HG02870 (cell line): Measurements from ENCODE around the gene RPIA.
"Not testable (repeated sequence)": the region's sequence is repeated elsewhere in the genome, so short reads cannot be mapped to it uniquely, and the experiment has no call there.

Experiments
- ATAC-seq: cut with Tn5 transposase; IDR thresholded peaks from one replicate; pipeline ENCODE4 v1.9.1; 2021; ENCODE audit warnings: mild to moderate bottlenecking, moderate library complexity; ENCODE audit not compliant: unreplicated experiment

Gene RPIA

DNA sequence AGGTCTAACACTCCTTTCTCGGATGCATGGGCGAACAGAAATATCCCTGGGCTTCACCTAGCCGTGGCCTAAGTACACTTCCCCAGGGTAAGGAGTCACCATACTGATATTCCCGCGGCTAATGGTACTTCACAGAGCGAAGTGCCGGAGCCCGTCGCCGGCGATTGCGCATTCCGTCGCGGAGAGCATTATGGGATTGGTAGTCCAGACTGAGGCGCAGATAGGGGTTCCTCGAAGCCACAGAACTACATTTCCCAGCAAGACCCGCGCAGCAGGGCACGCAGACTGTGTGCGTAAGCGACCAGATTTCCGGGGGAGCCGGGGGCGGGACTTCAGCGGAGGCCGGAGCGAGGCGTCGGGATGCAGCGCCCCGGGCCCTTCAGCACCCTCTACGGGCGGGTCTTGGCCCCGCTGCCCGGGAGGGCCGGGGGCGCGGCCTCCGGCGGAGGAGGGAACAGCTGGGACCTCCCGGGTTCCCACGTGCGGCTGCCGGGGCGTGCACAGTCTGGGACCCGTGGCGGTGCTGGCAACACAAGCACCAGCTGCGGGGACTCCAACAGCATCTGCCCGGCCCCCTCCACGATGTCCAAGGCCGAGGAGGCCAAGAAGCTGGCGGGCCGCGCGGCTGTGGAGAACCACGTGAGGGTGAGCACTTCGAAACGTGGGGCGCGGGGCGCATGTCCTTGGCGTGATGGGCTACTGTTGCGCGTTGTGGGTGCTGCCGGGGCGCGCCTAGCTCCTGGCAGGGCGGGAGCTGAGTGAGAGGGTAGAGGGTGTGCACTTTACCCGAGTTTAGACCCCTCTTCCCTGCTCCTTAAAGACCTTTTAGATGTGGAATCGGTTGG, at the start of gene RPIA:
TSS of gene RPIA (plus strand) at position 335 of the 845 bp plus-strand sequence. CDS start at position 361, 26 bp downstream.
- peak; percentile 94 for ATAC-seq

GRCh38 chr2:88642278-88642677, 49.2 kb upstream of the RPIA start:
- no peak for ATAC-seq

DNA sequence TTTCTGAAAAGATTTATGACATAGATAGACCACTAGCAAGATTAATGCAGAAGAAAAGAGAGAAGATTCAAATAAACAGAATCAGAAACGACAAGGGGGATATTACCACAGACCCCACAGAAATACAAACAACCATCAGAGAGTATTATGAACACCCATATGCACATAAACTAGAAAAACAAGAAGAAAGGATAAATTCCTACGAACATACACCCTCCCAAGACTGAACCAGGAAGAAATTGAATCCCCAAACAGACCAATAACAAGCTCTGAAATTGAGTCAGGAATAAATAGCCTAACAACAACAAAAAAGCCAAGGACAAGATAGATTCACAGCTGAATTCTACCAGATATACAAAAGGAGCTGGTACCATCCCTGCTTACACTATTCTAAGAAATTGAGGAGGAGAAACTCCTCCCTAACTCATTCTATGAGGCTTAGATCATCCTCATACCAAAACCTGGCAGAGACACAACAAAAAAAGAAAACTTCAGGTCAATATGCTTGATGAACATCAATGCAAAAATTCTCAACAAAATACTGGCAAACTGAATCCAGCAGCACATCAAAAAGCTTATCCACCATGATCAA, 46.1 kb upstream of the RPIA start:
- not testable (repeated sequence) for ATAC-seq

GRCh38 chr2:88651646-88652045, 39.8 kb upstream of the RPIA start:
- no peak for ATAC-seq

- no peak for ATAC-seq
Measured at GRCh38 chr2:88654714-88655113, 36.8 kb upstream of the RPIA start.

GRCh38 chr2:88656690-88657089, 34.8 kb upstream of the RPIA start:
- no peak for ATAC-seq

DNA sequence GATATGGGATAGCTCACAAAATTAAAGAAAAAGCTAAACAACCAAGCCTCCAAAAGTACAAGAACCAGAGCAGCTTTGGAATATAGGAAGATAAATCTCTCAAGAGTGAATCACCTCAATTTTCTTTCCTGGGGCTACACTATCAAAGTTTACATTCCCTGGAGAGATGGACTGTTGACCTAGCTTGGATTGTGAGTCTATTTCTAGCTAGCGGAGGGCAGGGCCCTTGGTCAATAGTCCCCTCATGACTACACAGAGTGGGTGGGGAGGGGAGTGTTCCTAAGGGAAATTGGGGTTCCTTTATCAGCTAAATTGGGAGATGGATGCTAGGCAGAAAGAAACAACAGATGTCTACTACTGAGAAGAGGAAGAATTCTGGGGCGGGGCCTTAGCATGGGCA, 34.3 kb upstream of the RPIA start:
- no peak for ATAC-seq

DNA sequence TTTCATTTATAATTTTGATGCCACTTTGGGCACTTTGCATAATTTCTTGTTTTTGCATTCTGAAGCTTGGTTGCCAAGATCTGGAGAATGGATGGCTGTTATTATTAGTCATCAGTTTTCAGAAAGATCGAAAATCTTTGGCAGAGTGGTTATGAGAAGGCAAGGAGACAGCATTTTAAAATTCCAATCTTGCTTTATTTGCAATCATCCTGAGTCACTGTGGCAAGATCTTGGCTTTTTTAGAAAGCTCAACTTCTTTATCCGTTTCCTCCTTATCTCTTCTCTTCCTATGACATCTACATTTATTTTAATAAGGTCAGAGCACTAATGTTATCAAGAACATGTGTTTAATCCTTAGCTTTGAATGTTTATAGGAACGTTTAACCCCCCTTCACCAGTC, 33.1 kb upstream of the RPIA start:
- ATAC-seq, result no peak

DNA sequence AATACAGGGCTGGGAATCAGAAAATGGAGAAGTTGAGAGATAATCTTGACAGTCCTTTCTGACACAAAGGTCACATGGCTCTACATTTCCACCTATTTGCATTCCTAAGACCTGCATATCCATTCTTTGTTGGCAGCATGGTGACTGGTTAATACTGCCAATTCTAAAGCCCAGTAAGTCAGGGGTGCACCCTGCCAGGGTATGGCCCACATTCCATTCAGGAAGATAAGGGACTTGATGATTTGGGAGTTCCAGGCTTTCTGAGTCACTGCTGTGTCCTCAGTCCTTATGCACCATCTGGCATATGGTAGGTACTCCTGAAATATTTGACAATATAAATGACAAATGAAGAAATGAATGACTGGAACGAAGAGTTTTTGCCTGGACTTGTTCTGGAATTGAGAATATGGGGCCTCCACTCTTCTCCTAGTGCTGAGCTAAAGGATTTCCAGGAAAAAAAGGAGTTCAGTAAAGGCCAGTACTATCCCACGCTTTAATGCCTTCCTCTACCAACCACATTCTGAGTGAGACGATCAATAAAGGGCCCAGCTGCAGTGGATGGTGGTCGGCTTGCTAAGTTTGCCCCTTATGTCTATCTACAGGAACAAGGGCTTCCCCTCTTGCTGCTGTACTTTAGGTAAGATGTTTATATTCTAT, 32.5 kb upstream of the RPIA start:
- no peak for ATAC-seq

DNA sequence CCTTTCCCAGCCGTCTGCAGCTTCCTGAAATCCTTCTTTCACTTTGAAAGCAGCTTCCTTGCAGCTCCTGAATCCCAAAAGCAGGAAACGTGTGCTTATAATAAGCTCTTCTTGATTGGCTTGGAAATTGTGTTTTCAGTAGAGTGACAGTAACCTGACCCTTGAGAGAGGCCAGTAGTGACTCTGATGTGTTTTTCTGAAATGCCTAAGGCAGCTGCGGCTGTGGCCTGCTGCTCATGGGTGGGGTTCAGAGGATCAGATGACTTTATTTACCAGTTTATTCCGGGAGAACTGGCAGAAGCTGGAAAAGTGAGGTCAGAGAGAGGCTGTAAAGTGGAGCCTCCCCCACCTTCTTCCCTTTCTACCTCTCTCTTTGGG, 31.9 kb upstream of the RPIA start:
- ATAC-seq, result no peak

- no peak for ATAC-seq
Measured at GRCh38 chr2:88660622-88661021, 30.9 kb upstream of the RPIA start.

- no peak for ATAC-seq
Measured at GRCh38 chr2:88666576-88666975, 24.9 kb upstream of the RPIA start.

DNA sequence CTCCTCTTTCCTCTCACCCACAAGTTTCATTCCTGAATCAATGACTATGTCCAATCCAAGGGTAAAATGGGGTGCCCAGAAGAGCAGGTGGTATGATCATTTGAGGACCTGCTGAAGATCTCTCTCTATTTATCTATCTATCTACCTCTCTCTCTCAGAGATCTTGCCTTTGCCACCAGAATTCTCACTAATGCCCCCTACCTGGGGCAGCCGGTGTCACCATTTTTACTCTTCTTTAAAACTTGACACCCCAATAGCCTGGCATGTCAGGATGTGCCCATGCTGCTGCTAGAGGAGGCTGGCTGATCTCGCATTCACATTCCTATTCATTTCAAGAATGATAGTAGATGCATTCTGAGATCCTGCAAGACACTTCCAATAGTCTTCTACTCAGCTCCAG, 24.3 kb upstream of the RPIA start:
- no peak for ATAC-seq

DNA sequence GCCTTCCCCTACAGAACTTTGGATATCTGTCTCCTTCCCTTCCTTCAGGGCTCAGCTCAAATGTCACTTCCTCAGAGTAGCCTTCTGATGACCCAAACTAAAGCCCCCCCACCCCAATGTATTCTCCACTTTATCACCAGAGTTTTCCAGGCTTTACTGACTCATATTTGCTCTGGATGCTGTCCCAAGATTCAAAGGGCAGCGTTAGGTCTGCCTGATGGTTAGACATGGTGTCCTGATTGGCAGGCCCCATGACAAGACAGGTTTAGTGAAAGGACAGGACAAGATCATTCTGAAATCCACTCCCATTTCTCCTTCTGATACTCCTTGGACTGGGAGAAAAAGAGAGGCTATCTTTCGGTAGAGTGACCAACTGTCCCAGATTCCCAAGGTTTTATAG, 22.6 kb upstream of the RPIA start:
- ATAC-seq, result no peak

- peak; percentile 92 for ATAC-seq
Measured at GRCh38 chr2:88669482-88670214, 21.8 kb upstream of the RPIA start.

DNA sequence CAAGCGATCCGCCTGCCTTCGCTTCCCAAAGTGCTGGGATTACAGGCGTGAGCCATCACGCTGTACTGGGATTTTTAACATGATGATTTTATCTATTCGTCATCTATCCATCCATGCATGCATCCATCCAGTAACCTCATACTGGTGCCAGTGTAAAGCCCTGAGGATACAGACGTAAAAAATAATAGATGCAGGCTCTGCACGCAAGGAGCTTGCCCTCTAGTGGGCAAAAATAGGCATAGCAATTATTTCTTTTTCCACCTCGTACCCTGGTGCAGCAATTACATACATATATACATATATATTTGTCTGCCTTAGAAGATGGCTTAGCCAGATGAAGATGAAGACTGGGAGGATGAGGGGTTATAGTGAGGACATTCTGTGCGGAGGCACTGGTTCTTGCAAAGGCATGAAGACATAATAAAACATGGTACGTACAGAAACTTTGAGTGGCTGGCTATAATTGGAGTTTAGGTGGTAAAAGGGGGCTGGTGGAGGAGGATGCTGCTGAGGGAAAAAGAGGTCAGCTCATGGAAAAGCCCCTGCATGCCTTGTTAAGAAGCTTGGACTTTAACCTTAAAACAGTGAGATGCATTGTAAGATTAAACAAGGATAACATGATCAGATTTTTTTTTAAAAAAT, 19.6 kb upstream of the RPIA start:
- ATAC-seq, result no peak

DNA sequence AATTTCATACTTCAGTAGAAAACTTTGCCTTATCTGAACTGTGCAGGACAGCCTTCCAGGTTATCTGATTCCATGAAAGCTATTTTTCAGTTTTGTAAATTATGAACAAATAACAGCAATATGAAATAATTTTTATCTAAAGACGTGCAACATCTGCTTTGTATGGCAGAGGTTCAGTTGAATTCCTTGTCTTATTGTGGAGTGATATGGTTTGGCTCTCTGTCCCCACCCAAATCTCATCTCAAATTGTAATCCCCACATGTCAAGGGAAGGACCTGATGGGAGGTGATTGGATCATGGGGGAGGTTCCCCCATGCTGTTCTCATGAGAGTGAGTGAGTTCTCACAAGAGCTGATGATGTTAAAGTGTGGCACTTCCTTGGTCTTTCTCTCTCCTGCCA, 18.1 kb upstream of the RPIA start:
- ATAC-seq, result no peak

GRCh38 chr2:88680266-88680902, 11.1 kb upstream of the RPIA start:
- no peak for ATAC-seq

GRCh38 chr2:88680916-88681315, 10.6 kb upstream of the RPIA start:
- ATAC-seq, result no peak
